Right renal pelvis (tissue), 4 donors: ENCODE measurements around the gene GTF2A1. TPM values are rescaled to one million over a fixed set of nuclear protein-coding genes. Genes with fewer than 3 reads are reported as not detected.
A peak's percentile ranks its signal among the peaks of the same experiment; 100 is the strongest.
"Not testable (repeated sequence)": the region's sequence is repeated elsewhere in the genome, so short reads cannot be mapped to it uniquely, and the experiment has no call there.

Experiments
- DNase-seq, 4 donors: peaks; one replicate each; pipeline ENCODE4 v3.0.0-alpha.2; 2013; ENCODE audit warnings: low read depth in 4 of 4, low spot score in 3 of 4, missing footprints in 1 of 4
- polyA plus RNA-seq, 4 donors: library from polyadenylated mRNA; unstranded; fragments of 120-200 nt; gene quantifications; one replicate each; pipeline ENCODE4 v1.2.1, GENCODE V29; 2013; ENCODE audit not compliant: insufficient read length in 4 of 4

GTF2A1 gene
- polyA plus RNA-seq, result 10 to 100 TPM; 33.1 to 43.9 (median 41.5) TPM

DNA sequence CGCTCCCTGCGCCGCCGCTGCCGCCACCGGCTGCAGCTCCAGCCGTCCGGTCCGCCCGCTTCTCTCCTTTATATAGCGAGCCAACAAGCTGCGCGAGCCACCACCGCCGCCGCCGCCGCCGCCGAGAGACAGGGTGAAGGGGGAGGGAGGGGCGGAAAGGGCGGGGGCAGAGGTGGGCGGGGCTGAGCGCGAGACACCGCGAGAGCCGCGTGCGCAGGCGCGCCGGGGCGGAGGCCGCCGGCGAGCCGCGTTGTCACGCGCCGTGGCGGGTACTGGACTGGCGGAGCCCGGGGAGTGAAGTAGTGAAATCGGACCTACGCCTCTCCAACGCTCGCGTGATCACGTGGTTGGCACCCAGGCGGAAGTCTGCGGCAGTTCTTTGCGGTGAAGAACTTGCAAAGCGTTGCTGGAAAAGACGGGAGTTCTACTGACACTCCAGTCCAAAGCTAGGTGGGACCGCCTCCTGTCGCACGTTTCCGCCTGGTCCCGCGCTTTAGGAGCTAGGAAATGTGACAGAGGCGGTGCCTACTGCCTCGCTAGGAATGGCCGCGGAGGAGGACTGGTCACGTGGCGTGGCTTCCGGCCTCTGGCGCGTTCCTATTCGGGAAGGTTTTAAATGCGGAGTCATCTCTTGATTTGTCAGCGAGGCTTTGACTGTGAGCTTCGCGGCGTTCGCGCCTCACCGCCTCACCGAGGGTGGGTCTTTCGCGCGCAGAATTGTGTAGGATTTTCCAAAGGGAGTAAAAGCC is at the start of gene GTF2A1:
TSS of gene GTF2A1 (minus strand) at position 130 of the 749 bp plus-strand sequence. CDS start 441 bp downstream, outside the sequence.
- DNase-seq, result peak; percentile 91 to 95 (median 93)

DNA sequence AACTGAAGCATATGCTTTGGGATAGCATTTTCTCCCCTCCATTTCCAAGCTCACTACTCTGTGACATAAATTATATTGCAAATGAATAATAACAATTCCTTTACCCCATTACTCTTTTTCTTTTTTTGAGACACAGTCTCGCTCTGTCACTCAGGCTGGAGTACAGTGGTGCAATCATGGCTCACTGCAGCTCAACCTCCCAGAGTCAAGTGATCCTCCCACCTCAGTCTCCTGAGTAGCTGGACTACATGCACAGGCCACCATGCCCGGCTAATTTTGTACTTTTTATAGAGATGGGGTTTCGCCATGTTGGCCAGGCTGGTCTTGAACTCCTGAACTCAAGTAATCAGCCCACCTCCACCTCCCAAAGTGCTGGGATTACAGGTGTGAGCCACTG is 49.2 kb upstream of the GTF2A1 start:
- no peak for DNase-seq

DNA sequence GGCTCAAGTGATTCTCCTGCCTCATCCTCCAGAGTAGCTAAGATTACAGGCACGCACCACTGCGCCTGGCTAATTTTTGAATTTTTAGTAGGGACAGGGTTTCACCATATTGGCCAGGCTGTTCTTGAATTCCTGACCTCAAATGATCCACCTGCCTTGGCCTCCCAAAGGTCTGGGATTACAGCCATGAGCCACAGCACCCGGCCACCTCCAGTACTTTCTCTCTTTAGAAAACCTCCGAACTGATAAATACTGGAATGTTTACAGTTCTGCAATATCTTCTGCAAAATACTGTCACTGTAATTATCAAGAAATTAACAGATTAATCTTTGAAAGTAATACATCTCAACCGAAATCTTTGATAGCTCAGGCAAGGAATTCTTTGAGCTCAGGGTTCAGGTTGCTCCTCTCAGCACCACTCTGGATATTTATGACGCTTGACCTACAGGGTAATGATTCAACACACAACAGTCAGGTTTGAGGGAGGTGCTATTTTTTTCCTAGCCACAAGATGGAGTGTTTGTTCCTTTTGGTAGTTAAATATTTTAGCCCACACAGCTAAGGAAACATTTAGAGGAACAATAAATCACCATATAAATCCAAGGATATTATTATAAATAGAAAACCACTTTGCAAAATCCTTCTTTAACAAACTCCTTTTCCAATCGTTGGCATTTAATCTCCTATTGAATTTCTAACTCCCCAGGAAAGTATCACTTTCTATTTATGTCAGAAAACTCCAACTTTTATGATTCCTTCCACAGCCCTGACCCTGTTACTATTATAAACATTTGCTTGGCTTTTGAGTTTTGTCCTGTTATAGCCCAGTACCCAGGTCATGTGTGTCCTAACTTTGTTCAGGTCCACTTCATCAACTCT is 48.6 kb upstream of the GTF2A1 start:
- DNase-seq, result peak; percentile 61 to 77 (median 74)

DNA sequence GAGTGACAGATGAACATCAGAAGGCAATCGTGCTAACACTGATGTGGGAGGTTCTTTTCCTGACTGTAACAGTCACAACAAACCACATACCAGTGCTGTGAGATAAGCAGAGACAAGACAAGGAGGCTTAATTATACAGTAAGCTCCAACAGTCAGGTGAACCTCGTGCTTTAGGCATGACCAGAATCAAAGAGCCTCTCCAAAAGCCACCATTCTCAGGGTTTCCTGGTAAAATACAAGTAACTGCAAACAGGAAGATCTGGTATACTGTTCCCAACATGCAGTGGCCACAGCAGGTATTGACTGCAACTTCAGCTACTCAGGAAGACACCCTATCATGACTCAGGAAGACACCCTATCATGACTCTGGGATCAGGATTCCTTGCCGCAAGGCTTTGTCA is 47.3 kb upstream of the GTF2A1 start:
- DNase-seq, result no peak

DNA sequence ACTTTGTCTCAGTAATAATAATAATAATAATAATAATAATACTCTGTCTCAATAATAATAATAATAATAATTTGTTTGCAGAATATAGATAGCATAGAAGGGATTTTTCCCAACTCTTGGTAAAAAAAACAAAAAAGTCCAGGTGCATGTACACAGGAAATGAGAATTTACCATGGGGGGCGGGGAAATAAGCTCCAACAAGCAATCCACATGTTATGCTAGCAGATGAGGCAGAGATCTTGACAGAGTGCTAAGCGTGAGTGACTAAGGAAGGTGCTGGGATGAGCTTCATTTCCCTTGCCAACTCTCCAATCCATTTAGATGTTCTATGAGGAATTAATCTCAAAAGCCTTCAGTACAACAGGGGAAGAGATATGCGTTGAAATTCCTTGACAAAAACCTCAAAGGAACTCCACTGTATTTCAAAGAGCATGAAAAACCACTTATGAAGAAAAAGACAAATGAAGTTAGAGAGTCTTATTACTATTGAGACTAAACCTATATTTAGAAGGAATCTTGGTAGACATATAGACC is 44.9 kb upstream of the GTF2A1 start:
- no peak for DNase-seq

DNA sequence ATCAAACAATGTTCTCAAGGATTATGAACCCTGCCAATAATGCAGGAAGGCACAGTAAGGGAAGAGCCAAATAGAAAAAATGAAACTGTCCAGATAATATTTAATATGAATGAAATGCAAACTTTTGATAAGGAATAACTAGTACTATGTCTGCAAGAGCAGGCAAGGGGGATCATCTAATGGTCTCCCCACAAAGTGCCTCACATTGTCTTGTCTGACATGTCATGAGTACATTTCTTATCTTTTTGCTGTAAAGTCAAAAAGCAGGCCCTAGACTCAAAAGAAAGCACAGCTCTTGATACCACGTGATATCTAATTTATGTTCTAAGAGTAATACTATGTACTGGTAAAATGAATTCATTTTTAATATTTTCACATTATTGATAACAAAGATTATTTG is 43.9 kb upstream of the GTF2A1 start:
- no peak for DNase-seq

DNA sequence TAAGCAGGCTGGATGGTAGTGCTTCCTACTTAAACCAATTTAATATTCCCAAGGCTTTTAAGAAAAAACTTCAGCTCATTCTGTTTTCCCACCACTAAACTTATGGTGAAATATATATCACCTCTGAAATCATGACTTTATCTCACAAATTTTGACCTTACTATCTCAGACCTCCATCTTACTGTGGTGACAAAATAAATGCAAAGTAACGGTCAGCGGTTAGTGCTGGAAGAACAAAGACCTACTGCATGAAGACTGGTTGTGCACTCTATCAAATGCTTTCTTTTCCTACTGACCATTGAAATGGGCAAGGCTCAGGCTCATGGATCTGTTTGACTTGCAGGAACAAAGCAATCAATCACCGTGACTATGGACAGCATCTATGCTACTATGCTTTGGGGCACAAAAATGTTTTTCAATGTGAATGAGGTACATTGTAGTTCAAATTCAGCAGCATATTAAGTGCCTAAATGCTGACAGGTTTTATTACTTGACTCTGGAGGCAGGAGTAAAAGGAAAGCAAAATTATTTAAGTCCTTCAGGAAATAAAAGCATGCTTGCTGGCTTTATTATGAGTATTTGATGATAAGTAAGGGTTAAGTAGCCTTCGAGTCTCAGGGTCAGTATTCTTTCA is 43.1 kb upstream of the GTF2A1 start:
- DNase-seq, result no peak

DNA sequence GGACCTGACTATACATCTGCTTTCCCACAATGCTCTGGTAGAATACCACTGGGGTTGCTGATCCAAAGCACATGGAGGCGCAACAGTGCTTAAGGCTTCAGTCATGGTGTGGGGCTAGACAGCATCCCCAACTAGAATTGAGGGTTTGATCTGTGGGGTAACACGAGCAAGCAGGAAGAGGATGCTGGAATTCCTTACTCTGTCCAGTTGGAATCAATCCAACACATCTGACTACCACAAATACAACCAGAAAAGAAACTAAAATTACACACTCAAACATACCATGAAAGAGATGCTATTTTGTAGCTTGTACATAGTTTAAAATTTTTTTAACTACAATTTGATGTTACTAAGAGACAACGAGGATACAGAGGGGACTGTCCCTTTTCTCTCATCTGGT is 40.4 kb upstream of the GTF2A1 start:
- DNase-seq, result no peak

DNA sequence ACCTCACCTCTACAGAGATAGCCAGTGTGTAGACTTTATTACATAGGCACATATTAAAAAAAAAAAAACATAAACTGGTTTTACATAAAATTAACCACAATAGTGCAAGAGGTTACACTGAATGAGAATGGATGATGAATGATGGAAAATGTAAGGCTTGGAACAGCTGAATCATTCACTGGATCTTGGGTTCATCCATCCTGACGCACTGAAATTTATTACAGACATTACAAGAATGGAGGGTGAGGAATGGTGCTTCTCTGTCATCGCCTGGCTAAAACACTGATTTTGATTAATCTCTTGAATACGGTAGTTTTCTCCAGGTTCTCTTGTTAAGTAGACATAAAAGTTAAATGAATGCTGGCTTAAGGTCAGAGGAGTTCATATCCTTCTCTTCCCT is 40.0 kb upstream of the GTF2A1 start:
- DNase-seq, result no peak

DNA sequence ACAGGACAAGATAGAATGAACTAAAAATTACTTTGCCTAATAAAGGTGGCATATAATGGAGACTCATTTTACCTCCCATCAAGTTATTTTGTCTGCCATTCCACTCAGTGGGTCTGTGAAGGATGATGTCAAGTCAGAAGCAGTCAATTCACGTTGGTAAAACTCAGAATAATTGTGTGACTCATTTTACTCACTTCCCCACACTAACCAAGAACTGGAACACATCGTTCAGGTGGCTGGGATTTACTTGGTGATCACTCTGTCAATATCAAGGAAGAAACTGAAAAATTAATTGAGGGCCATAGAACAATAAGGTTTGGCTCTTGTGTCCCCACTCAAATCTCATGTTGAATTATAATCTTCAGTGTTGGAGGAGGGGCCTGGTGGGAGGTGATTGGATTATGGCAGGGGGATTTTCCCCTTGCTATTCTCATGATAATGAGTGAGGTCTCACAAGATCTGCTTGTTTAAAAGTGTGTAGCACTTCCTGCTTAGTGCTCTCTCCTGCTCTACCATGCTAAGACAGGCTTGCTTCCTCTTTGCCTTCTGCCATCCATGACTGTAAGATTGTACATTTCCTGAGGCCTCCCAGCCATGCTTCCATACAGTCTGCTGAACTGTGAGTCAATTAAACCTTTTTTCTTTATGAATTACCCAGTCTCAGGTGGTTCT is 35.7 kb upstream of the GTF2A1 start:
- no peak for DNase-seq

DNA sequence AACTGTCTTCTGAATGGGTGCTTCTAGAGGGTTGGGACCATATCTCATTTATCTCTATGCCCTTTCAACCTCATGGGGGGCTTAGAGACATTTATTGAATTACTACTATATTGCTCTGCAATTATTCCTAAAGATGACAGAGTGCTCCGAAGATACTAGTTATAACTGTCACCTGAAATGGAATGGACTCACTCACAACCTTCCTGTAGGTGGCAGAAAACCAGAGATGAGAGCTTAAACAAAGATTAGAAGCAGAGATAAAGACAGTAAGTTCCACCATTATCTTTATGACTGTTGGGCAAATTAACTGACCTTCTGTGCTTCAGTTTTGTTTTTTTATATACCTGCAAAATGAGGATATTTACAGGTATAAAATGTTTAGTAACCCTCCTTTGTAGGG is 31.5 kb upstream of the GTF2A1 start:
- no peak for DNase-seq

DNA sequence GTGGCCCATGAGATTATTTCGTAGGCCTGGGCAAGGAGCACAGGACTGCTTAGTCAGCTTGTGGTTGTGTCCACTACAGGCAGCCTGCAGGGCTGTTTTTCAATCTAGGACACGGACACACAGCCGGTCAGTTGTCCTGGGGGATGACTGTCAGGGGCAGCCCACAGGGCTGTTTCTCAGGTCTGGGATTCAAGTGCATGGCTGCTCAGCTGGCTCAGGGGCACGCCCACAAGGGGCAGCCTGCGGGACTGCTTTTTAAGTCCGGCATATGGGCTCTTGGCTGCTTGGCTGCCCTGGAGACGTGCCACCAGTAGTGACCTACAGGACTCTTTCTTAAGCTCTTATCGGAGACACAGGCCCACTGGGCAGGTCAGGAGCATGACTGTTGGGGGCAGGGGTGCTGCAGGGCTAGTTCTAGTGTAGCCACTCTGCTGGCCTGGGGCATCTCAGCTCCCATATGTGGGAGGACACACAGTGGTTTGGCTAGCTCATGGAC is 26.6 kb upstream of the GTF2A1 start:
- DNase-seq, result no peak

DNA sequence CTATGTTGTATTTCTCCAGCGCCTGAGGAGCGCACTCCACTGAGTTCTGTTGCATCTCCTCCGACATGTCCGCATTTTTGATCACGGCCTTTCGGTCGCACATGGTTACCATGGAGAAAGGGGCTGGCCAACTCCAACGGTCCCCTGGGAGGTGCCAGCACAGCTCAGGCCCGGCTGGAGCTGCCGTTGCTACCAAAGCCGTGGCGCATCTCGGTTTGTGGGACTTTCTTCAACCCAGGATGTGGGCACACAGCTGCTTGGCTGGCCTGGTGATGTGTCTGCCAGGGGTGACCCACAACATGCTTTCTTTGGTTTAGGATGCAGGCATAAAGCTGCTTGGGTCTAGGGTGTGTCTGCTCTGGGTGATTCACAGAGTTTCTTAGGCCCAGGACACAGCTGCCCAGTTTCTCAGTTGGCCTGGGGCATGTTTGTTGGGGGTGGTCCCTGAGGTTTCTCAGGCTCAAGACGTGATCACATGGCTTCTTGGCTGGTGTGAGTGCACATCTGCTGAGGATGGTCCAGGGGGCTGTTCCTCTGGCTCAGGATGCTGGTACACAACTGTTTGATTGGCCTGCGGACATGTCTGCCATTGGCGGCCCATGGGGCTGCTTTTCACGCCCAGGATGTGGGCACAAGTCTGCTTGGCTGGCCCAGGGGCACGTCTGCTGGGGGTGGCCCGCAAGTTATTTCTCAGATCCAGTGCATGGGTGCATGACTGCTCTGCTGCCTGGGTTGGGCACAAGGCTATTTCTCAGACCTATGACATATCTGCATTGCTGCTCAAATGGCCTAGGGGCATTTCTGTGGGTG is 25.9 kb upstream of the GTF2A1 start:
- DNase-seq, result no peak

DNA sequence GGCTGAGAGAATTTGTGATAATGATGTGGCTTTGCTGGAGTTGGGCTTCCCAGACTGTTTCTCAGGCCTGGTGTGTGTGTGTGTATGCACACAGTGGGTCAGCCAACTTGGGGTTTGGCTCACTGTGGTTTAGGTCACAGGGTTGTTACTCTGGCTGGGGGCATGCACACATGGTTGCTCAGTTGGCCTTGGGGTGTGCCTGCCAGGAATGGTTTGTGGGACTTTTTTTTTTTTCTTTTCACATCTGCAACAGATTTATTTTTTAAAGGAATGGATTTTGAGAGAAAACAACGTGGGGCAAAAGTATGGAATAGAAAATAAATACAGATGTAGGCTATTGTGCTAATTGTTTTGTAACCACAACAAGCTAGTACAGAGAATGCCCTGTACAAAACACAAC is 25.0 kb upstream of the GTF2A1 start:
- DNase-seq, result no peak

DNA sequence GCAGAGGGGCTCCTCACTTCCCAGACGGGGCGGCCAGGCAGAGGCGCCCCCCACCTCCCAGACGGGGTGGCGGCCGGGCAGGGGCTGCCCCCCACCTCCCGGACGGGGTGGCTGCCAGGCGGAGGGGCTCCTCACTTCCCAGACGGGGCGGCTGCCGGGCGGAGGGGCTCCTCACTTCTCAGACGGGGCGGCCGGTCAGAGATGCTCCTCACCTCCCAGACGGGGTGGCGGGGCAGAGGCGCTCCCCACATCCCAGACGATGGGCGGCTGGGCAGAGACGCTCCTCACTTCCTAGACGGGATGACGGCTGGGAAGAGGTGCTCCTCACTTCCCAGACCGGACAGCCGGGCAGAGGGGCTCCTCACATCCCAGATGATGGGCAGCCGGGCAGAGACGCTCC is 23.7 kb upstream of the GTF2A1 start:
- DNase-seq, result not testable (repeated sequence)

DNA sequence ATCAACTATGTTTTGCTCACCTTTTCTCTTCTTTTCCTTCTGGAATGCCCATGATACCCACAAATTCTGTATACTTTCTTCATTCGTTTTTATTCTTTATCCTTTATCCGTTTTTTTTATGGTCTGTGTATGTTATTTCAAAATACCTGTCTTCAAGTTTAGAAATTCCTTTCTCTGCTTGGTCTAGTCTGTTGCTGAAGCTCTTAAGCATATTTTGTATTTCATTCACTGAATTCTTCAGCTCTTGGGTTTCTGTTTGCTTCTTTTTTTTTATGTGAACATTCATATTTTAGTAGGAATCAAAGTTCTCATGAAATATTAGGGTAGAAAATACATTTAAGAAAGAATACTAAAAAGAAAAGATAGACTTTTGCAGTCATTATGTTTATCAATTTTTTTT is 22.7 kb upstream of the GTF2A1 start:
- DNase-seq, result no peak

DNA sequence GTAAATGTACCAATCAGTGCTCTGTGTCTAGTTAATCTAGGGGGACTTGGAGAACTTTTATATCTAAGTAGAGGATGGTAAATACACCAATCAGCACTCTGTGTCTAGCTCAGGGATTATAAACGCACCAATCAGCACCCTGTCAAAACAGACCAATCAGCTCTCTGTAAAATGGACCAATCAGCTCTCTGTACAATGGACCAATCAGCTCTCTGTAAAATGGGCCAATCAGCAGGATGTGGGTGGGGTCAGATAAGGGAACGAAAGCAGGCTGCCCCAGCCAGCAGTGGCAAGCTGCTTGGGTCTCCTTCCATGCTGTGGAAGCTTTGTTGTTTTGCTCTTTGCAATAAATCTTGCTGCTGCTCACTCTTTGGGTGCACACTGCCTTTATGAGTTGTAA is 16.1 kb upstream of the GTF2A1 start:
- not testable (repeated sequence) for DNase-seq

DNA sequence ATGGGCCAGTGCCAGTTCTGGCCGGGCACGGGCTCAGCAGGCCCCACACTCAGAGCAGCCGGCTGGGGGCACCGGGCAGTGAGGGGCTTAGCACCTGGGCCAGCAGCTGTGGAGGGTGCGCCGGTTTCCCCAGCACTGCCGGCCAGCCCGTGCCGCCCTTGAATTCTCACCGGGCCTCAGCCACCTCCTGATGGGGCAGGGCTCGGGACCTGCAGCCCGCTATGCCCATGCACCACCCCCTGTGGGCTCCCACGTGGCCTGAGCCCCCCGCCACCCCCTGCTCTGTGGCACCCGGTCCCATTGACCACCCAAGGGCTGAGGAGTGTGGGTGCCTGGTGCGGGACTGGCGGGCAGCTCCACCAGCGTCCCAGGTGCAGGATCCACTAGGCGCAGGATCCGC is 15.4 kb upstream of the GTF2A1 start:
- no peak for DNase-seq

DNA sequence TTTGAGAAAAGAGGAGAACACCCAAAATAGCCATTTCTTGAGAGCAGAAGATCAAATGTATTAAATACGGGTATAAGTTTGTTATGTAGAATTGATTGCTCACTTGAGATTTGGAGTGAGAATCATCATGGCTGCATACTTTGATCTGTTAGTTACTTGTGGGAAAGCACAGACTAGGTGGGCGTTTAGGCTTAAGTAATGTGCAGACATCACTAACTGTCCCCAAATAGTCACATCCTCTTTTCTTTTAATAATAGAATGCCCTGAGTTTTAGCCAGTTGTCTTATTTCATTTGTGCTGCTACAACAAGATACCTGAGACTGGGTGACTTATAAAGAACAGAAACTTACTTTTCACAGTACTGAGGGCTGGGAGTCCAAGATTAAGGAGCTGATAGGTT is 14.3 kb upstream of the GTF2A1 start:
- no peak for DNase-seq

DNA sequence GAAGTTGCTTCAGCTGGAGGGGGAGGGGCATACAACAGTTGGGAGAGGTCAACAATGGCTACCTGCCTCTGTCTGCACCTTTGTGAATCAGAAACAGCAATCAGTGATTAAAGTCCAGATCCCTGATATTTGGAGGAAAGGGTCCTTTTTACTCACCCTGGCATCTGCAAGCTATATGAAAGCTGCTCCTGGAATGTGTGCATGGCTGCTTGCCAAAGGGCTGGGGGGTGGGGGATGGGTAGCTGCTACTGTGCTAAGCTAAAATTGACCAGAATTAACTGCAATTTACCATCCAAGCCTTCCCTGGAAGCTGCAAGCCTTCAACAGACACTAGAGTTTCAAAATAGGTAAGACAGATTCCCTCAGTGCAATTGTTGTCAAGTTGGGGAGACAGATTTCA is 13.5 kb upstream of the GTF2A1 start:
- no peak for DNase-seq
